Smooth muscle cell (in vitro differentiated cells): ENCODE data around the gene TSHR. TPM values are rescaled to one million over a fixed set of nuclear protein-coding genes. Genes with fewer than 3 reads are reported as not detected.
"Not testable (repeated sequence)": the region's sequence is repeated elsewhere in the genome, so short reads cannot be mapped to it uniquely, and the experiment has no call there.

ENCODE experiments used
- DNase-seq: peaks from one replicate; lab custom pipeline; 2025; ENCODE audit not compliant: unreplicated experiment; lab: John Stamatoyannopoulos, UW
- H2AFZ ChIP-seq: fragments of 200-600 bp; sonication (generic); 2 replicates; pipeline ENCODE4 v1.6.0; 2016; ENCODE audit warnings: antibody characterized with exemption, low read depth, mild to moderate bottlenecking
- H3F3A ChIP-seq: fragments of 200-600 bp; sonication (generic); 2 replicates; pipeline ENCODE4 v1.6.0; 2017; ENCODE audit warnings: antibody characterized with exemption, low read depth
- H3K27ac ChIP-seq: fragments of 200-600 bp; sonication (generic); 2 replicates; pipeline ENCODE4 v1.5.1; 2016; ENCODE audit warnings: low read depth, mild to moderate bottlenecking
- H3K27me3 ChIP-seq: fragments of 200-600 bp; sonication (generic); 2 replicates; pipeline ENCODE4 v1.6.1; 2016; ENCODE audit warnings: low read depth, mild to moderate bottlenecking
- H3K36me3 ChIP-seq: fragments of 200-600 bp; sonication (generic); 2 replicates; pipeline ENCODE4 v1.5.1; 2016; ENCODE audit warnings: low read depth
- H3K4me1 ChIP-seq: fragments of 200-600 bp; sonication (generic); 2 replicates; pipeline ENCODE4 v1.5.1; 2016; ENCODE audit warnings: low read depth
- H3K4me2 ChIP-seq: fragments of 200-600 bp; sonication (generic); 2 replicates; pipeline ENCODE4 v1.6.0; 2016; ENCODE audit warnings: mild to moderate bottlenecking
- H3K4me3 ChIP-seq: fragments of 200-600 bp; sonication (generic); 2 replicates; pipeline ENCODE4 v1.5.1; 2016; ENCODE audit warnings: mild to moderate bottlenecking
- H3K79me2 ChIP-seq: fragments of 200-600 bp; sonication (generic); 2 replicates; pipeline ENCODE4 v1.6.0; 2016; ENCODE audit warnings: low read depth, mild to moderate bottlenecking
- H3K9ac ChIP-seq: fragments of 200-600 bp; sonication (generic); 2 replicates; pipeline ENCODE4 v1.6.0; 2016; ENCODE audit warnings: low read depth
- H3K9me3 ChIP-seq: fragments of 200-600 bp; sonication (generic); replicated peaks from 2 replicates; pipeline ENCODE4 v1.5.1; 2016; ENCODE audit warnings: low read depth
- H4K20me1 ChIP-seq: fragments of 200-600 bp; sonication (generic); 2 replicates; pipeline ENCODE4 v1.6.0; 2016; ENCODE audit warnings: low read depth
- WGBS: methylation state at CpG from one replicate; pipeline ENCODE4 v1.1.7; 2016; ENCODE audit warnings: low lambda C conversion rate; 5-methylcytosine and 5-hydroxymethylcytosine counted together
- polyA plus RNA-seq: library from polyadenylated mRNA; unstranded; fragments of >200 nt; fragmentation: Nextera tagmentation; extraction: Ambion mirVana; gene quantifications from 2 replicates; pipeline ENCODE4 v1.2.1, GENCODE V29; 2016
- total RNA-seq: library from RNA; depleted of rRNA; stranded (reverse); fragments of >200 nt; gene quantifications from 2 replicates; pipeline ENCODE4 v1.2.3, GENCODE V29; 2014
- TF ChIP-seq, protein P1 (sequence below): fragments of 200-600 bp; sonication (generic); IDR thresholded peaks from 2 replicates; pipeline ENCODE4 v1.5.1; 2017; ENCODE audit warnings: borderline replicate concordance, mild to moderate bottlenecking, antibody characterized with exemption; ENCODE audit not compliant: insufficient read depth, poor library complexity, severe bottlenecking

Gene TSHR
- total and polyA plus RNA-seq, 2 experiments from 2014 or later = not detected

DNA sequence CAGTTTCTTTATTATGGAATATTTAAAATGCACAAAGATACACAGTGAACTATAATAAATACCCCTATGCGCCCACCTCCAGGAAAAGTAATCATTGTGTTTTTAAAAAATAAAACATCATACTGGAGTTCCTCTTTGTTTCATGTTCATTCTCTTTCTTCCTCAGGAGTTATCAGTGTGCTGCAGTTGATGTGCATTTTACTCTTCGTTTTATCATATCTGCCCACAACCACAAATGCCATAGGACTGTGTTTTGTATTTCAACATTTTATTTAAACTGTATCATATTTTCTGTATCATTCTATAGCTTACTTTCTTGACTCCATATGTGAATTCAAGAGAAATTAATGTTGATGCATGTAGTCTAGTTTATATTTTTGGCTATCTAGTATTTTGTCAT is 53.9 kb downstream of the TSHR start:
- Histone ChIP-seq H4K20me1 (no peaks in the 10 kb centered on the region), H3K79me2 (no peaks in the 10 kb centered on the region), H3K27me3 (no peaks in the 10 kb centered on the region), H3K4me3 (no peak overlapping the region), H2AFZ (no peak overlapping the region), H3K4me2 (no peak overlapping the region), H3K9me3 (no peaks in the 10 kb centered on the region), H3F3A (no peaks in the 10 kb centered on the region), H3K36me3 (no peaks in the 10 kb centered on the region), H3K9ac (no peak overlapping the region), H3K4me1 (no peaks in the 10 kb centered on the region), H3K27ac (no peak overlapping the region)
- no peak for DNase-seq
- TF ChIP-seq, protein P1, sequence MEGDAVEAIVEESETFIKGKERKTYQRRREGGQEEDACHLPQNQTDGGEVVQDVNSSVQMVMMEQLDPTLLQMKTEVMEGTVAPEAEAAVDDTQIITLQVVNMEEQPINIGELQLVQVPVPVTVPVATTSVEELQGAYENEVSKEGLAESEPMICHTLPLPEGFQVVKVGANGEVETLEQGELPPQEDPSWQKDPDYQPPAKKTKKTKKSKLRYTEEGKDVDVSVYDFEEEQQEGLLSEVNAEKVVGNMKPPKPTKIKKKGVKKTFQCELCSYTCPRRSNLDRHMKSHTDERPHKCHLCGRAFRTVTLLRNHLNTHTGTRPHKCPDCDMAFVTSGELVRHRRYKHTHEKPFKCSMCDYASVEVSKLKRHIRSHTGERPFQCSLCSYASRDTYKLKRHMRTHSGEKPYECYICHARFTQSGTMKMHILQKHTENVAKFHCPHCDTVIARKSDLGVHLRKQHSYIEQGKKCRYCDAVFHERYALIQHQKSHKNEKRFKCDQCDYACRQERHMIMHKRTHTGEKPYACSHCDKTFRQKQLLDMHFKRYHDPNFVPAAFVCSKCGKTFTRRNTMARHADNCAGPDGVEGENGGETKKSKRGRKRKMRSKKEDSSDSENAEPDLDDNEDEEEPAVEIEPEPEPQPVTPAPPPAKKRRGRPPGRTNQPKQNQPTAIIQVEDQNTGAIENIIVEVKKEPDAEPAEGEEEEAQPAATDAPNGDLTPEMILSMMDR = no peak
- WGBS = 84% methylated on average over 2 of the region's 2 CpGs

DNA sequence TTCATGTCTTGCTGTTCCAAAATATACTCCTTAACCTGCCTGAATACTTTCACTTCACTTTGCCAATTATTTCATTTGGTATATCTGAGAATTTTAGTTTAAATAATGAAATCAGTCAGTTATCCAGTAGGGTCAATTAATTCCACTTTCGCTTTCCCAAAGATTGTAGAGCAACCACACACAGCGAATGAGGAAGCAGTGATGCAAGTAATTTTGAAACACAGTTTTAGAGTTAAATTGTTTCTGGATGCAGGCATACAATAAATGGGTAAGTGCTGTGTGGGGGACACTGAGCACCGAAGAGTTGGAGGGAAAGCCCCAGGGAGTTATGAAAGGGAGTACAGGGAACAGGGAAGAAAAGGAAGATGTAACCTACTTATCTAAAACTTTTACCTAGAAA is 62.8 kb downstream of the TSHR start:
- Histone ChIP-seq H3K4me1 (no peaks in the 10 kb centered on the region), H3F3A (no peaks in the 10 kb centered on the region), H4K20me1 (no peaks in the 10 kb centered on the region), H3K79me2 (no peaks in the 10 kb centered on the region), H3K4me2 (no peak overlapping the region), H3K36me3 (no peaks in the 10 kb centered on the region), H3K9ac (no peak overlapping the region), H3K9me3 (no peaks in the 10 kb centered on the region), H3K4me3 (no peak overlapping the region), H3K27me3 (no peaks in the 10 kb centered on the region), H2AFZ (no peak overlapping the region), H3K27ac (no peak overlapping the region)
- 92% methylated on average over 3 of the region's 3 CpGs for WGBS
- TF ChIP-seq, protein P1 = no peak
- DNase-seq = no peak

DNA sequence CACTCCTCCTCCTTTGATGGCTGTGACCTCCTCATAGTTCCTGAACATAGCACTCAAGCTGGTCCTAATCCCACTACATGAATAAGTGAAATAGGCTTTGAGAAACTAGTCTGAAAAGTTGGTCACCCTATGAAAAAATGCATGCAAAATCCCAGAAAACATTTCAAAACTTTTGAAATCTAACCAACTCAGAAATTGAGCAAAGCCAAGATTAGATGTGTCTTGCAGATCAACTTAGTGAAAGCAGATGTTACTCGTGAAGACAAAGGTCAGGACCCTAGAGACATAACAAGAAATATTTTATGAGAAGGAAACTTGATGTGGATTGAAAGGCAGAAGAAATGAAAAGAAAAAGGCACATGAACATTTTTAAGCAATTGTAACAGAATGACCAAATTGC is 63.3 kb downstream of the TSHR start:
- no peaks in the 10 kb centered on the region for H3F3A ChIP-seq
- no peak overlapping the region for H3K4me3 ChIP-seq
- TF ChIP-seq, protein P1 = no peak
- H3K27me3 ChIP-seq = no peaks in the 10 kb centered on the region
- H2AFZ ChIP-seq = no peak overlapping the region
- no peaks in the 10 kb centered on the region for H3K79me2 ChIP-seq
- no peak overlapping the region for H3K4me2 ChIP-seq
- no peak for DNase-seq
- no peaks in the 10 kb centered on the region for H4K20me1 ChIP-seq
- WGBS = 89% methylated on average over 1 of the region's 1 CpG
- H3K36me3 ChIP-seq = no peaks in the 10 kb centered on the region
- H3K27ac ChIP-seq = no peak overlapping the region
- no peaks in the 10 kb centered on the region for H3K4me1 ChIP-seq
- H3K9ac ChIP-seq = no peak overlapping the region
- no peaks in the 10 kb centered on the region for H3K9me3 ChIP-seq

DNA sequence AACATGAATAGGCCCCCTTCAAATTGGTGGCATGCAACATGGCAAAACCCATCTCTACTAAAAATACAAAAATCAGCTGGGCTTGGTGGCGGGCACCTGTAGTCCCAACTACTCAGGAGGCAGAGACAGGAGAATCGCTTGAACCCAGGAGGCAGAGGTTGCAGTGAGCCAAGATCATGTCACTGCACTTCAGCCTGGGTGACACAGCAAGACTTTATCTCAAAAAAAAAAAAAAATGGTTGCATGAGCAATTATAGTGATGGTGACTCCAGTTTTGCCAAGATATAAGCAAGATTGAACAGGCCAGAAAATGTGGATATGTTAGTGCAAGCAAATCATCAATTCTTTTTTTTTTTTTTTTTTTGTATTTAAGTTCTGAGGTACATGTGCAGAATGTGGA is 63.7 kb downstream of the TSHR start:
- not testable (repeated sequence) for H2AFZ ChIP-seq, H3K27me3 ChIP-seq, H3K9ac ChIP-seq, H3K4me1 ChIP-seq, H3F3A ChIP-seq, H4K20me1 ChIP-seq, H3K36me3 ChIP-seq, DNase-seq, H3K4me2 ChIP-seq, H3K79me2 ChIP-seq, H3K9me3 ChIP-seq, H3K27ac ChIP-seq, H3K4me3 ChIP-seq
- WGBS = 96% methylated on average over 2 of the region's 2 CpGs
